IMR-90 (cell line): ENCODE data around the gene SEMA4D. TPM values are rescaled to one million over a fixed set of nuclear protein-coding genes. Genes with fewer than 3 reads are reported as not detected.

Experiments
- ATAC-seq: fragments of 200-7000 bp; cut with Tn5 transposase; 2 replicates; pipeline ENCODE4 v1.9.1; 2020; ENCODE audit warnings: low read depth, mild to moderate bottlenecking, moderate library complexity
- BruUV-seq: library from RNA; stranded (reverse); fragments of 400-500 nt; replicated peaks from 2 replicates; lab custom pipeline; 2021; lab: Mats Ljungman, UMichigan
- CTCF ChIA-PET: fragments of 300-600 bp; formaldehyde crosslinking; extraction: SDS; loops from one replicate; lab custom pipeline; 2021; ENCODE audit warnings: antibody characterized with exemption; lab: Yijun Ruan, JAX
- POLR2A ChIA-PET: fragments of 300-600 bp; sonication (Branson Sonifier 250); formaldehyde crosslinking; loops from one replicate; lab custom pipeline; 2022; ENCODE audit warnings: antibody characterized with exemption; ENCODE audit not compliant: unreplicated experiment; lab: Charles Lee
- DNase-seq: peaks from one replicate; pipeline ENCODE4 v3.0.0; 2013
- H2AFZ ChIP-seq: replicated peaks from 2 replicates; pipeline ENCODE3; 2013; ENCODE audit warnings: low read length, mild to moderate bottlenecking; ENCODE audit not compliant: poor library complexity
- H2AK5ac ChIP-seq: 2 replicates; pipeline ENCODE4 v1.6.1; 2013; ENCODE audit warnings: low read depth, low read length, inconsistent platforms
- H2AK9ac ChIP-seq: replicated peaks from 2 replicates; pipeline ENCODE3; 2013; ENCODE audit warnings: mild to moderate bottlenecking, low read depth, low read length, moderate library complexity; ENCODE audit not compliant: poor library complexity
- H2BK120ac ChIP-seq: 2 replicates; pipeline ENCODE4 v1.6.1; 2013; ENCODE audit warnings: low read depth, low read length, inconsistent platforms
- H2BK15ac ChIP-seq: 3 replicates; pipeline ENCODE4 v1.6.1; 2013; ENCODE audit warnings: low read depth, low read length, inconsistent platforms
- H2BK20ac ChIP-seq: 2 replicates; pipeline ENCODE4 v1.6.1; 2013; ENCODE audit warnings: low read depth, mild to moderate bottlenecking, inconsistent platforms, low read length, moderate library complexity
- H2BK5ac ChIP-seq: 2 replicates; pipeline ENCODE4 v1.6.1; 2013; ENCODE audit warnings: mild to moderate bottlenecking, low read depth, low read length, inconsistent platforms; ENCODE audit not compliant: poor library complexity, severe bottlenecking
- H3K14ac ChIP-seq: replicated peaks from 2 replicates; pipeline ENCODE4 v1.6.1; 2013; ENCODE audit warnings: low read depth, low read length, inconsistent platforms
- H3K18ac ChIP-seq: 2 replicates; pipeline ENCODE4 v1.6.1; 2013; ENCODE audit warnings: low read depth, low read length, control low read depth
- H3K23ac ChIP-seq: 2 replicates; pipeline ENCODE4 v1.6.1; 2013; ENCODE audit warnings: low read depth, low read length, inconsistent platforms
- H3K27ac ChIP-seq: 2 replicates; pipeline ENCODE4 v1.5.1; 2013; ENCODE audit warnings: mild to moderate bottlenecking, control low read depth, low read length; ENCODE audit not compliant: insufficient read depth
- H3K27me3 ChIP-seq: 2 replicates; pipeline ENCODE4 v1.6.1; 2013; ENCODE audit warnings: low read length; ENCODE audit not compliant: control insufficient read depth, insufficient read depth
- H3K36me3 ChIP-seq: 2 replicates; pipeline ENCODE4 v1.6.1; 2013; ENCODE audit warnings: low read length, mixed read lengths; ENCODE audit not compliant: control insufficient read depth, insufficient read depth
- H3K4ac ChIP-seq: 2 replicates; pipeline ENCODE4 v1.6.1; 2013; ENCODE audit warnings: low read depth, low read length, inconsistent platforms
- H3K4me1 ChIP-seq: 2 replicates; pipeline ENCODE4 v1.6.1; 2013; ENCODE audit warnings: low read length, mixed read lengths; ENCODE audit not compliant: control insufficient read depth, insufficient read depth
- H3K4me2 ChIP-seq: 2 replicates; pipeline ENCODE4 v1.6.1; 2013; ENCODE audit warnings: low read depth, mild to moderate bottlenecking, control low read depth, low read length, moderate library complexity
- H3K4me3 ChIP-seq: 2 replicates; pipeline ENCODE4 v1.5.1; 2013; ENCODE audit warnings: low read depth, mild to moderate bottlenecking, control low read depth, low read length, moderate library complexity; ENCODE audit not compliant: insufficient read depth
- H3K56ac ChIP-seq: 2 replicates; pipeline ENCODE4 v1.6.1; 2013; ENCODE audit warnings: low read length, inconsistent platforms; ENCODE audit not compliant: insufficient read depth; ENCODE audit errors: extremely low read depth
- H3K79me1 ChIP-seq, 2 experiments: 2 replicates each; pipeline ENCODE4 v1.6.1; 2013; ENCODE audit warnings: low read length in 2 of 2, inconsistent platforms in 1 of 2, low read depth in 1 of 2
- H3K9ac ChIP-seq: 2 replicates; pipeline ENCODE4 v1.6.1; 2013; ENCODE audit warnings: low read depth, low read length, control low read depth
- H3K9me1 ChIP-seq: 2 replicates; pipeline ENCODE4 v1.6.1; 2013; ENCODE audit warnings: low read length, inconsistent platforms; ENCODE audit not compliant: insufficient read depth
- H3K9me3 ChIP-seq: 2 replicates; pipeline ENCODE4 v1.6.1; 2013; ENCODE audit warnings: low read length; ENCODE audit not compliant: control insufficient read depth, insufficient read depth
- H4K20me1 ChIP-seq: 2 replicates; pipeline ENCODE4 v1.6.1; 2013; ENCODE audit warnings: low read length, inconsistent platforms; ENCODE audit not compliant: insufficient read depth
- H4K5ac ChIP-seq: 2 replicates; pipeline ENCODE4 v1.6.1; 2013; ENCODE audit warnings: mild to moderate bottlenecking, low read depth, low read length, control low read depth
- H4K8ac ChIP-seq, 2 experiments: 2 replicates each; pipeline ENCODE4 v1.6.1; 2013; ENCODE audit warnings: low read depth in 2 of 2, low read length in 2 of 2, control low read depth in 1 of 2, inconsistent platforms in 1 of 2
- H4K91ac ChIP-seq: 2 replicates; pipeline ENCODE4 v1.6.1; 2013; ENCODE audit warnings: low read depth, low read length, inconsistent platforms; ENCODE audit not compliant: insufficient read depth
- BHLHE40 ChIP-seq: fragments of 150-350 bp; IDR thresholded peaks from 2 replicates; pipeline ENCODE4 v1.6.1; 2016; ENCODE audit warnings: mild to moderate bottlenecking, low read depth, low read length
- CEBPB ChIP-seq: IDR thresholded peaks from 2 replicates; pipeline ENCODE4 v1.6.1; 2012; ENCODE audit warnings: low read depth, low read length, improper control_type of control experiment
- CHD1 ChIP-seq: IDR thresholded peaks from 2 replicates; pipeline ENCODE4 v1.6.1; 2012; ENCODE audit warnings: low read depth, low read length, improper control_type of control experiment
- FOS ChIP-seq: fragments of 150-350 bp; IDR thresholded peaks from 2 replicates; pipeline ENCODE4 v1.6.1; 2016; ENCODE audit warnings: low read depth, low read length
- MAFK ChIP-seq: IDR thresholded peaks from 2 replicates; pipeline ENCODE4 v1.6.1; 2012; ENCODE audit warnings: low read depth, low read length, improper control_type of control experiment
- MAZ ChIP-seq: IDR thresholded peaks from 2 replicates; pipeline ENCODE4 v1.6.1; 2012; ENCODE audit warnings: low read depth, mild to moderate bottlenecking, low read length, improper control_type of control experiment, moderate library complexity, borderline replicate concordance
- MXI1 ChIP-seq: IDR thresholded peaks from 2 replicates; pipeline ENCODE4 v1.6.1; 2012; ENCODE audit warnings: low read depth, mild to moderate bottlenecking, low read length, moderate library complexity, borderline replicate concordance
- NFE2L2 ChIP-seq: fragments of 150-350 bp; IDR thresholded peaks from 2 replicates; pipeline ENCODE4 v1.6.1; 2016; ENCODE audit warnings: low read depth, mild to moderate bottlenecking, low read length
- POLR2A ChIP-seq: IDR thresholded peaks from 2 replicates; pipeline ENCODE4 v1.6.1; 2012; ENCODE audit warnings: mild to moderate bottlenecking, low read depth, low read length
- RAD21 ChIP-seq: IDR thresholded peaks from 2 replicates; pipeline ENCODE4 v1.6.1; 2012; ENCODE audit warnings: low read length, improper control_type of control experiment
- RCOR1 ChIP-seq: IDR thresholded peaks from 2 replicates; pipeline ENCODE4 v1.6.1; 2012; ENCODE audit warnings: mild to moderate bottlenecking, low read length, improper control_type of control experiment; ENCODE audit not compliant: insufficient replicate concordance
- RFX5 ChIP-seq: IDR thresholded peaks from 2 replicates; pipeline ENCODE4 v1.8.0; 2012; ENCODE audit warnings: low read depth, mild to moderate bottlenecking, low read length, moderate library complexity
- SMC3 ChIP-seq: fragments of 150-350 bp; IDR thresholded peaks from 2 replicates; pipeline ENCODE4 v1.6.1; 2016; ENCODE audit warnings: low read depth, mild to moderate bottlenecking, antibody characterized with exemption, low read length, moderate library complexity
- dilution Hi-C: fragments of 300-500 bp; cut with HindIII; formaldehyde crosslinking; loops from one replicate; pipeline ENCODE4 v1.14.3; 2018; ENCODE audit warnings: low sequenced_read_pairs; ENCODE audit not compliant: unreplicated experiment
- in situ Hi-C: fragments of 300-500 bp; cut with MboI; formaldehyde crosslinking; loops from 3 replicates; pipeline ENCODE4 v1.14.3; 2019; ENCODE audit warnings: low sequenced_read_pairs, inconsistent platforms, mixed read lengths
- intact Hi-C: fragments of 100-400 bp; cut with micrococcal nuclease; formaldehyde crosslinking; loops from 2 replicates; pipeline ENCODE4 v1.10.0; 2022
- polyA plus RNA-seq, 3 experiments: library from polyadenylated mRNA; depleted of rRNA; stranded (reverse); fragments of >200 nt; gene quantifications; 2 replicates each; pipeline ENCODE4 v1.2.3, GENCODE V29; 2012; ENCODE audit warnings: low replicate concordance in 1 of 3
- total RNA-seq: library from RNA; depleted of rRNA; stranded (reverse); fragments of >200 nt; gene quantifications from 2 replicates; pipeline ENCODE4 v1.2.3, GENCODE V29; 2012
- TF ChIP-seq, protein P1 (sequence below): fragments of 150-350 bp; IDR thresholded peaks from 2 replicates; pipeline ENCODE4 v1.6.1; 2016; ENCODE audit warnings: low read depth, mild to moderate bottlenecking, low read length, moderate library complexity, borderline replicate concordance
- TF ChIP-seq, protein P2 (sequence below): conservative IDR thresholded peaks from 2 replicates; pipeline ENCODE4 v1.5.1; 2012; ENCODE audit warnings: mild to moderate bottlenecking, low read depth, low read length, improper control_type of control experiment
- TF ChIP-seq, protein P3 (sequence below): fragments of 150-350 bp; IDR thresholded peaks from 2 replicates; pipeline ENCODE4 v1.6.1; 2017; ENCODE audit warnings: mild to moderate bottlenecking, antibody characterized with exemption, low read length, low read depth

Gene SEMA4D
- total and polyA plus RNA-seq, 2 of the 4 experiments (the other 2 are of a cell fraction) = 0.90 to 1.5 TPM

DNA sequence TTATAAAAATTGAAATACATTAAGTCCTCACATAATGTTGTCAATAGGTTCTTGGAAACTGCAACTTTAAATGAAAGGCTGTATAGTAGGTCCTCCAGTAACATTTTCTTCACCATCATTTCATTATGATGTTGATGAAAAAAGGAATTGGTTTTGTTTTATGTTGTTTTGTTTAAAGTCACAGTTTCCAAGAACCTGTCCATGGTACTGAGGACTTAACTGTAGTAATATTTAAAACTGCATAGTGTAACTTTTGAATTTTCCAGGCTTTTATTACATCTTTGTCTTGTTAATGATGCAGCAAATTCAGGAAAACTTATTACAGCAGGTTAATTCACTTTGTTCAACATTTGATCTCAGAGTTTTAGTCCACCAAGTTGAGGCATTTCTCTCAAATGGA lies 168.0 kb downstream of the SEMA4D start:
- no peaks in the 10 kb centered on the region for H3K27me3 ChIP-seq
- H4K8ac ChIP-seq = no peak overlapping the region
- H3K9ac ChIP-seq = no peak overlapping the region
- H2BK120ac ChIP-seq = no peak overlapping the region
- H3K23ac ChIP-seq = no peak overlapping the region
- no peaks in the 10 kb centered on the region for H3K4me1 ChIP-seq
- peaks cover 8% of the 10 kb centered on the region; the same call in 1 of the 2 replicates for H3K9me1 ChIP-seq
- no peak overlapping the region for H3K18ac ChIP-seq
- H3K36me3 ChIP-seq = peaks cover 30% of the 10 kb centered on the region
- H2AK5ac ChIP-seq = no peak overlapping the region
- H2BK15ac ChIP-seq = no peak overlapping the region
- no peak overlapping the region for H3K4me2 ChIP-seq
- POLR2A ChIA-PET = no interaction called here
- BruUV-seq = no TSS peak
- no peak overlapping the region for H2AK9ac ChIP-seq
- dilution Hi-C loops (no loop called here), in situ Hi-C loops (no loop called here), intact Hi-C loops (no loop called here)
- peaks cover 6 to 16% of the 10 kb centered on the region in 2 experiments for H3K79me1 ChIP-seq
- H2BK20ac ChIP-seq = no peak overlapping the region
- CTCF ChIA-PET = no interaction called here
- H4K91ac ChIP-seq = no peak overlapping the region
- DNase-seq (no peak), ATAC-seq (no peak)
- no peak overlapping the region for H4K5ac ChIP-seq
- H3K4ac ChIP-seq = no peak overlapping the region
- no peak overlapping the region for H2BK5ac ChIP-seq
- no peaks in the 10 kb centered on the region for H3K9me3 ChIP-seq
- H3K14ac ChIP-seq = no peak overlapping the region
- TF ChIP-seq MAZ (no peak), POLR2A (no peak), BHLHE40 (no peak), RFX5 (no peak), MXI1 (no peak), MAFK (no peak), SMC3 (no peak), RCOR1 (no peak), CHD1 (no peak), NFE2L2 (no peak), FOS (no peak), RAD21 (no peak), CEBPB (no peak)
- TF ChIP-seq, protein P1, sequence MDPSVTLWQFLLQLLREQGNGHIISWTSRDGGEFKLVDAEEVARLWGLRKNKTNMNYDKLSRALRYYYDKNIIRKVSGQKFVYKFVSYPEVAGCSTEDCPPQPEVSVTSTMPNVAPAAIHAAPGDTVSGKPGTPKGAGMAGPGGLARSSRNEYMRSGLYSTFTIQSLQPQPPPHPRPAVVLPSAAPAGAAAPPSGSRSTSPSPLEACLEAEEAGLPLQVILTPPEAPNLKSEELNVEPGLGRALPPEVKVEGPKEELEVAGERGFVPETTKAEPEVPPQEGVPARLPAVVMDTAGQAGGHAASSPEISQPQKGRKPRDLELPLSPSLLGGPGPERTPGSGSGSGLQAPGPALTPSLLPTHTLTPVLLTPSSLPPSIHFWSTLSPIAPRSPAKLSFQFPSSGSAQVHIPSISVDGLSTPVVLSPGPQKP = no peak
- TF ChIP-seq, protein P2, sequence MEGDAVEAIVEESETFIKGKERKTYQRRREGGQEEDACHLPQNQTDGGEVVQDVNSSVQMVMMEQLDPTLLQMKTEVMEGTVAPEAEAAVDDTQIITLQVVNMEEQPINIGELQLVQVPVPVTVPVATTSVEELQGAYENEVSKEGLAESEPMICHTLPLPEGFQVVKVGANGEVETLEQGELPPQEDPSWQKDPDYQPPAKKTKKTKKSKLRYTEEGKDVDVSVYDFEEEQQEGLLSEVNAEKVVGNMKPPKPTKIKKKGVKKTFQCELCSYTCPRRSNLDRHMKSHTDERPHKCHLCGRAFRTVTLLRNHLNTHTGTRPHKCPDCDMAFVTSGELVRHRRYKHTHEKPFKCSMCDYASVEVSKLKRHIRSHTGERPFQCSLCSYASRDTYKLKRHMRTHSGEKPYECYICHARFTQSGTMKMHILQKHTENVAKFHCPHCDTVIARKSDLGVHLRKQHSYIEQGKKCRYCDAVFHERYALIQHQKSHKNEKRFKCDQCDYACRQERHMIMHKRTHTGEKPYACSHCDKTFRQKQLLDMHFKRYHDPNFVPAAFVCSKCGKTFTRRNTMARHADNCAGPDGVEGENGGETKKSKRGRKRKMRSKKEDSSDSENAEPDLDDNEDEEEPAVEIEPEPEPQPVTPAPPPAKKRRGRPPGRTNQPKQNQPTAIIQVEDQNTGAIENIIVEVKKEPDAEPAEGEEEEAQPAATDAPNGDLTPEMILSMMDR = no peak
- TF ChIP-seq, protein P3, sequence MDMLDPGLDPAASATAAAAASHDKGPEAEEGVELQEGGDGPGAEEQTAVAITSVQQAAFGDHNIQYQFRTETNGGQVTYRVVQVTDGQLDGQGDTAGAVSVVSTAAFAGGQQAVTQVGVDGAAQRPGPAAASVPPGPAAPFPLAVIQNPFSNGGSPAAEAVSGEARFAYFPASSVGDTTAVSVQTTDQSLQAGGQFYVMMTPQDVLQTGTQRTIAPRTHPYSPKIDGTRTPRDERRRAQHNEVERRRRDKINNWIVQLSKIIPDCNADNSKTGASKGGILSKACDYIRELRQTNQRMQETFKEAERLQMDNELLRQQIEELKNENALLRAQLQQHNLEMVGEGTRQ = no peak
- H4K20me1 ChIP-seq = peaks cover 4% of the 10 kb centered on the region
- H3K4me3 ChIP-seq = no peak overlapping the region
- no peak overlapping the region for H3K56ac ChIP-seq
- H3K27ac ChIP-seq = no peak overlapping the region
- H2AFZ ChIP-seq = no peak overlapping the region
